ENCODE measurements around the gene CMTR2.
"Not testable (repeated sequence)": the region's sequence is repeated elsewhere in the genome, so short reads cannot be mapped to it uniquely, and the experiment has no call there.

CMTR2 gene

GRCh38 chr16:71288890-71289731 lies at the start of gene CMTR2:
TSS of gene CMTR2 (minus strand) at chr16:71289402. CDS start at chr16:71285920, 3,482 bp downstream.
- DNase-seq (ENCODE audit: low spot score in 2 of 2) (peak; percentile 79 to 87), ATAC-seq (ENCODE audit: low read depth) (peak; percentile 92)
- peaks cover 30% of the 10 kb centered on the region for H3K36me3 Mint-ChIP-seq
- peaks cover 7% of the 10 kb centered on the region for H3K9me3 Mint-ChIP-seq
- H3K4me3 Mint-ChIP-seq = peak within 1 kb of the TSS; percentile 93
- peak within 1 kb of the TSS; percentile 91 for H3K27ac Mint-ChIP-seq
- peaks cover 2% of the 10 kb centered on the region for H3K27me3 Mint-ChIP-seq
- peaks cover 19% of the 10 kb centered on the region for H3K4me1 Mint-ChIP-seq

GRCh38 chr16:71338632-71339031 lies 49.4 kb upstream of the CMTR2 start:
- no peak for DNase-seq (ENCODE audit: low spot score in 2 of 2)

GRCh38 chr16:71338193-71338592 lies 49.0 kb upstream of the CMTR2 start:
- H3K9me3 Mint-ChIP-seq = peaks cover 4% of the 10 kb centered on the region
- H3K27me3 Mint-ChIP-seq = peaks cover 17% of the 10 kb centered on the region
- no peaks in the 10 kb centered on the region for H3K4me1 Mint-ChIP-seq
- H3K4me3 Mint-ChIP-seq = no peak overlapping the region
- ATAC-seq (ENCODE audit: low read depth) (no peak), DNase-seq (ENCODE audit: low spot score in 2 of 2) (no peak)
- H3K36me3 Mint-ChIP-seq = no peaks in the 10 kb centered on the region
- H3K27ac Mint-ChIP-seq = no peak overlapping the region

More at GRCh38 chr16:71338632-71339031, 49.4 kb upstream of the CMTR2 start:
- ATAC-seq (ENCODE audit: low read depth) = no peak
- Mint-ChIP-seq H3K36me3 (no peaks in the 10 kb centered on the region), H3K4me3 (no peak overlapping the region), H3K27ac (no peak overlapping the region), H3K4me1 (no peaks in the 10 kb centered on the region), H3K27me3 (peaks cover 17% of the 10 kb centered on the region), H3K9me3 (peaks cover 4% of the 10 kb centered on the region)

- Mint-ChIP-seq H3K27ac (no peak overlapping the region), H3K36me3 (no peaks in the 10 kb centered on the region), H3K4me1 (no peaks in the 10 kb centered on the region), H3K9me3 (peaks cover 4% of the 10 kb centered on the region), H3K4me3 (no peak overlapping the region), H3K27me3 (peaks cover 17% of the 10 kb centered on the region)
- DNase-seq (ENCODE audit: low spot score in 2 of 2) = no peak
- no peak for ATAC-seq (ENCODE audit: low read depth)
These were observed 48.4 kb upstream of the CMTR2 start for GRCh38 chr16:71337631-71338030.

GRCh38 chr16:71328151-71328550 lies 38.9 kb upstream of the CMTR2 start:
- Mint-ChIP-seq H3K4me3 (no peak overlapping the region), H3K27me3 (peaks cover 2% of the 10 kb centered on the region), H3K36me3 (no peaks in the 10 kb centered on the region), H3K9me3 (peaks cover 1% of the 10 kb centered on the region), H3K4me1 (no peaks in the 10 kb centered on the region), H3K27ac (no peak overlapping the region)
- ATAC-seq (ENCODE audit: low read depth) (no peak), DNase-seq (ENCODE audit: low spot score in 2 of 2) (no peak)

- Mint-ChIP-seq H3K4me1 (no peaks in the 10 kb centered on the region), H3K27me3 (peaks cover 2% of the 10 kb centered on the region), H3K4me3 (no peak overlapping the region)
These were observed 38.5 kb upstream of the CMTR2 start for GRCh38 chr16:71327720-71328119.

GRCh38 chr16:71319999-71320398 lies 30.8 kb upstream of the CMTR2 start:
- H3K36me3 Mint-ChIP-seq = no peaks in the 10 kb centered on the region
- no peaks in the 10 kb centered on the region for H3K9me3 Mint-ChIP-seq
- no peak overlapping the region for H3K27ac Mint-ChIP-seq
- H3K4me1 Mint-ChIP-seq = no peaks in the 10 kb centered on the region
- H3K4me3 Mint-ChIP-seq = no peak overlapping the region
- peaks cover 3% of the 10 kb centered on the region for H3K27me3 Mint-ChIP-seq
- DNase-seq (ENCODE audit: low spot score in 2 of 2) = no peak
- ATAC-seq (ENCODE audit: low read depth) = no peak

More at GRCh38 chr16:71327720-71328119, 38.5 kb upstream of the CMTR2 start:
- Mint-ChIP-seq H3K27ac (no peak overlapping the region), H3K9me3 (peaks cover 1% of the 10 kb centered on the region), H3K36me3 (no peaks in the 10 kb centered on the region)
- ATAC-seq (ENCODE audit: low read depth) (no peak), DNase-seq (ENCODE audit: low spot score in 2 of 2) (no peak)

- no peak overlapping the region for H3K4me3 Mint-ChIP-seq
- no peak for ATAC-seq (ENCODE audit: low read depth)
These were observed 26.1 kb upstream of the CMTR2 start for GRCh38 chr16:71315269-71315668.

GRCh38 chr16:71313591-71313990 lies 24.4 kb upstream of the CMTR2 start:
- not testable (repeated sequence) for H3K36me3 Mint-ChIP-seq; H3K4me1 Mint-ChIP-seq; DNase-seq (ENCODE audit: low spot score in 2 of 2); H3K4me3 Mint-ChIP-seq; H3K27ac Mint-ChIP-seq; ATAC-seq (ENCODE audit: low read depth); H3K9me3 Mint-ChIP-seq
- peaks cover 17% of the 10 kb centered on the region for H3K27me3 Mint-ChIP-seq

More at GRCh38 chr16:71315269-71315668, 26.1 kb upstream of the CMTR2 start:
- H3K9me3 Mint-ChIP-seq = no peaks in the 10 kb centered on the region
- peaks cover 10% of the 10 kb centered on the region for H3K27me3 Mint-ChIP-seq
- no peak for DNase-seq (ENCODE audit: low spot score in 2 of 2)
- H3K36me3 Mint-ChIP-seq = no peaks in the 10 kb centered on the region
- H3K4me1 Mint-ChIP-seq = no peaks in the 10 kb centered on the region
- H3K27ac Mint-ChIP-seq = no peak overlapping the region

- Mint-ChIP-seq H3K9me3 (no peaks in the 10 kb centered on the region), H3K4me1 (no peaks in the 10 kb centered on the region), H3K27me3 (peaks cover 21% of the 10 kb centered on the region), H3K4me3 (no peak overlapping the region), H3K27ac (no peak overlapping the region), H3K36me3 (no peaks in the 10 kb centered on the region)
- peak; percentile 21 to 26 for DNase-seq (ENCODE audit: low spot score in 2 of 2)
- peak; percentile 24 for ATAC-seq (ENCODE audit: low read depth)
These were observed 22.5 kb upstream of the CMTR2 start for GRCh38 chr16:71311553-71312158.

GRCh38 chr16:71303938-71304337 lies 14.7 kb upstream of the CMTR2 start:
- peaks cover 21% of the 10 kb centered on the region for H3K27me3 Mint-ChIP-seq
- H3K9me3 Mint-ChIP-seq = peaks cover 5% of the 10 kb centered on the region
- DNase-seq (ENCODE audit: low spot score in 2 of 2) = no peak
- ATAC-seq (ENCODE audit: low read depth) = no peak
- H3K27ac Mint-ChIP-seq = no peak overlapping the region
- peaks cover 3% of the 10 kb centered on the region for H3K4me1 Mint-ChIP-seq
- no peak overlapping the region for H3K4me3 Mint-ChIP-seq
- peaks cover 5% of the 10 kb centered on the region for H3K36me3 Mint-ChIP-seq

GRCh38 chr16:71297341-71297634 lies 8.1 kb upstream of the CMTR2 start:
- peaks cover 3% of the 10 kb centered on the region for H3K9me3 Mint-ChIP-seq
- H3K27ac Mint-ChIP-seq = no peak overlapping the region
- peaks cover 17% of the 10 kb centered on the region for H3K27me3 Mint-ChIP-seq
- no peak overlapping the region for H3K4me3 Mint-ChIP-seq
- ATAC-seq (ENCODE audit: low read depth) (no peak), DNase-seq (ENCODE audit: low spot score in 2 of 2) (no peak)
- H3K4me1 Mint-ChIP-seq = peaks cover 3% of the 10 kb centered on the region
- H3K36me3 Mint-ChIP-seq = peaks cover 5% of the 10 kb centered on the region

GRCh38 chr16:71296584-71297340 lies 7.6 kb upstream of the CMTR2 start:
- no peak for ATAC-seq (ENCODE audit: low read depth)

GRCh38 chr16:71295950-71296349 lies 6.7 kb upstream of the CMTR2 start:
- Mint-ChIP-seq H3K27ac (no peak overlapping the region), H3K27me3 (peaks cover 19% of the 10 kb centered on the region), H3K36me3 (peaks cover 7% of the 10 kb centered on the region), H3K9me3 (peaks cover 7% of the 10 kb centered on the region), H3K4me3 (no peak overlapping the region), H3K4me1 (peaks cover 3% of the 10 kb centered on the region)
- no peak for ATAC-seq (ENCODE audit: low read depth)
- no peak for DNase-seq (ENCODE audit: low spot score in 2 of 2)

More at GRCh38 chr16:71296584-71297340, 7.6 kb upstream of the CMTR2 start:
- peaks cover 3% of the 10 kb centered on the region for H3K4me1 Mint-ChIP-seq
- H3K36me3 Mint-ChIP-seq = peaks cover 5% of the 10 kb centered on the region
- peaks cover 6% of the 10 kb centered on the region for H3K9me3 Mint-ChIP-seq
- no peak overlapping the region for H3K4me3 Mint-ChIP-seq
- H3K27ac Mint-ChIP-seq = no peak overlapping the region
- no peak for DNase-seq (ENCODE audit: low spot score in 2 of 2)
- H3K27me3 Mint-ChIP-seq = peaks cover 17% of the 10 kb centered on the region

Data from memory B cell (primary cell).